ENCODE results near the gene SCAMP2.

The SCAMP2 gene

GRCh38 chr15:74840851-74841775, 32.1 kb downstream of the SCAMP2 start:
- DNase-seq (ENCODE audit: extremely low spot score, insufficient read length, low read depth) (no peak), FAIRE-seq (no peak)

- no peak for DNase-seq (ENCODE audit: extremely low spot score, insufficient read length, low read depth)
- no peak for FAIRE-seq
These were observed 33.4 kb downstream of the SCAMP2 start for GRCh38 chr15:74839526-74840395.

- FAIRE-seq (no peak), DNase-seq (ENCODE audit: extremely low spot score, insufficient read length, low read depth) (no peak)
These were observed 34.2 kb downstream of the SCAMP2 start for GRCh38 chr15:74838746-74839525.

- no peak for FAIRE-seq
These were observed 35.0 kb downstream of the SCAMP2 start for GRCh38 chr15:74838137-74838516.

GRCh38 chr15:74837482-74838136, 35.6 kb downstream of the SCAMP2 start:
- DNase-seq (ENCODE audit: extremely low spot score, insufficient read length, low read depth) (no peak), FAIRE-seq (no peak)

More at GRCh38 chr15:74838137-74838516, 35.0 kb downstream of the SCAMP2 start:
- DNase-seq (ENCODE audit: extremely low spot score, insufficient read length, low read depth): no peak

- no peak for FAIRE-seq
- no peak for DNase-seq (ENCODE audit: extremely low spot score, insufficient read length, low read depth)
These were observed 36.3 kb downstream of the SCAMP2 start for GRCh38 chr15:74836846-74837245.

- DNase-seq (ENCODE audit: extremely low spot score, insufficient read length, low read depth) (no peak), FAIRE-seq (peak; percentile 66)
These were observed 37.8 kb downstream of the SCAMP2 start for GRCh38 chr15:74835312-74835823.

GRCh38 chr15:74833376-74834107, 39.6 kb downstream of the SCAMP2 start:
- no peak for FAIRE-seq

GRCh38 chr15:74832826-74833225, 40.3 kb downstream of the SCAMP2 start:
- FAIRE-seq (no peak), DNase-seq (ENCODE audit: extremely low spot score, insufficient read length, low read depth) (no peak)

More at GRCh38 chr15:74833376-74834107, 39.6 kb downstream of the SCAMP2 start:
- DNase-seq (ENCODE audit: extremely low spot score, insufficient read length, low read depth): no peak

- FAIRE-seq: no peak
- no peak for DNase-seq (ENCODE audit: extremely low spot score, insufficient read length, low read depth)
These were observed 41.2 kb downstream of the SCAMP2 start for GRCh38 chr15:74831813-74832495.

- DNase-seq (ENCODE audit: extremely low spot score, insufficient read length, low read depth) (no peak), FAIRE-seq (no peak)
These were observed 42.3 kb downstream of the SCAMP2 start for GRCh38 chr15:74830868-74831267.

GRCh38 chr15:74829991-74830390, 43.2 kb downstream of the SCAMP2 start:
- DNase-seq (ENCODE audit: extremely low spot score, insufficient read length, low read depth) (no peak), FAIRE-seq (no peak)

- DNase-seq (ENCODE audit: extremely low spot score, insufficient read length, low read depth): no peak
These were observed 43.7 kb downstream of the SCAMP2 start for GRCh38 chr15:74829486-74829885.

GRCh38 chr15:74828835-74829234, 44.3 kb downstream of the SCAMP2 start:
- FAIRE-seq (no peak), DNase-seq (ENCODE audit: extremely low spot score, insufficient read length, low read depth) (no peak)

More at GRCh38 chr15:74829486-74829885, 43.7 kb downstream of the SCAMP2 start:
- no peak for FAIRE-seq

- FAIRE-seq: no peak
These were observed 45.6 kb downstream of the SCAMP2 start for GRCh38 chr15:74827614-74828013.

GRCh38 chr15:74826921-74827320, 46.2 kb downstream of the SCAMP2 start:
- FAIRE-seq: no peak
- DNase-seq (ENCODE audit: extremely low spot score, insufficient read length, low read depth): no peak

More at GRCh38 chr15:74827614-74828013, 45.6 kb downstream of the SCAMP2 start:
- DNase-seq (ENCODE audit: extremely low spot score, insufficient read length, low read depth): no peak

GRCh38 chr15:74826364-74826819, 46.8 kb downstream of the SCAMP2 start, which contains the start of gene CPLX3:
Gene CPLX3 (plus strand): TSS chr15:74826627. CDS start chr15:74826704, 77 bp downstream.
- FAIRE-seq (no peak), DNase-seq (ENCODE audit: extremely low spot score, insufficient read length, low read depth) (peak; percentile 30)

GRCh38 chr15:74825866-74826265, 47.3 kb downstream of the SCAMP2 start:
- FAIRE-seq (no peak), DNase-seq (ENCODE audit: extremely low spot score, insufficient read length, low read depth) (no peak)

Measured in GM18507 (cell line).